ENCODE data around the gene OXLD1.

OXLD1 gene

DNA sequence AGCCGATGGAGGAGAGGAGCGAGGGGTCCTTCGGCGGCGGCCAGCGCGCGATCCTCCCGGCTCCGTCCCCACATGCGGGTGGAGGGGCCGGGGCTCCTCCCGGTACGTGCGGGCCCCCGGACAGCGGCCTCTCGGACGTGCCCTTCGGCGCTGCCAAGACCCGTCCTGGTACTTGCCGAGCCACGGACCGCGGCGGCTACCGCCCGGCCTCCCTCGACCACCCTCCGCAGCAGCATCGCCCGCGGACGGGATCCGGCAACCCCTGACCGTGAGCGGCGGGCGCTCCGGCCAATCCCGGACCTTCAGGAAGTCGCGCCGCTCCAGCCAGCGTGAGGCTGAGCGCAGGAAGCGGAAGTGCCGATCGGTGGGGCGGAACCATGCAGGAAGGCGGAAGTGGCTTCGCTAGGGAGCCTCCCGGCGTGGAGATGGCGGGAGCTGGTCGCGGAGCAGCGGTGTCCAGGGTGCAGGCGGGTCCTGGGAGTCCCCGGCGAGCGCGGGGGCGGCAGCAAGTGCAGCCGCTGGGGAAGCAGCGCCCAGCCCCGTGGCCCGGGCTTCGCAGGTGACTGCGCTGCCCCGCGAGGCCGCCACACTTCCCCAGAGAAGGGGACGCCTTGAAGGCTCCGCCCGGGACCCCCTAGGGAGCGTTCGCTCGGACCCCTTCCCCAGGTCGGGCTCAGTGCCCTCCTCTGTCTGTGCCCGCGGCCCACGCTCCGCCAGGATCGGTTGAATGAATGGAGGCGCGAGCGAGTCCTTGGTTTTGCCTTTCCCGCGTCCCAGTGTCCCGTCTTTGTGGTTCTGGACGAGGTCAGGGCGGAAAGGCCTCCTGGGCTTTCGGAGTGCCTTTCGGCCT, at the start of gene OXLD1, which contains the start of gene CCDC137:
TSS of gene OXLD1 (minus strand) at position 264 of the 850 bp plus-strand sequence. CDS start at position 236, 28 bp downstream.
TSS of gene CCDC137 (plus strand) at position 396 of the 850 bp plus-strand sequence. CDS start at position 426, 30 bp downstream.
- peak; percentile 87 for DNase-seq

DNA sequence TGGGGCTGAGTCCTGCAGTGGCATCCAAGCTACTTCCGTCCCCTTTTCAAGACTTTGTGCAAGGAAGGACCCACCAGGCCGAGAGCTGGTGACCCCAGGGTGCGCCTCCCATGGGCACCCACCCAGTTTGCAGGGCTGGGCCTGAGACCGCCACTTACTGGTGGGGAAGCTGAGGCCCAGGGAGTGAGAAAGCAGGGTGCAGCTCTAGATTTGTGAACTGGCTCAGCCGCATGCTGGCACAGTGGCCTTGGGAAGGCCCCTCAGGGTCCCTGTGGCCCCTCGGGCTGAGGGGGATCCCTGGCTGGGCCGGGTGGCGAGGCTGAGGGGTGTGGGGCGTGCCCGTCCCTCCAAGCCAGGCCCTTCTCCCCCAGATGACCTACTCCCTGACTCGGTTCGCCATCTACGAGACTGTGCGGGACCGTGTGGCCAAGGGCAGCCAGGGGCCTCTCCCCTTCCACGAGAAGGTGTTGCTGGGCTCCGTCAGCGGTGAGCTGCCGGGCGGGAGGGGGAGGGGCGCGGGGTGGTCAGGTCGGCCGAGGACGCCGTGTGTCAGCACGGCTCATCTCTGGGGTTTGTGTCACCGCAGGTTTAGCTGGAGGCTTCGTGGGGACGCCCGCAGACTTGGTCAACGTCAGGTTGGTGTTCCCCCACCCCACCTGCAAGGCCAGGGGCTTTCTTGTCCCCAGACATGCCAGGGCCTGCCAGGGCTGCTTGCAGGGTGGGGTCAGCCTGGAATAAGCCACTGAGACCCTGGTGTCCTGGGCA, 48.9 kb upstream of the OXLD1 start:
- no peak for DNase-seq

DNA sequence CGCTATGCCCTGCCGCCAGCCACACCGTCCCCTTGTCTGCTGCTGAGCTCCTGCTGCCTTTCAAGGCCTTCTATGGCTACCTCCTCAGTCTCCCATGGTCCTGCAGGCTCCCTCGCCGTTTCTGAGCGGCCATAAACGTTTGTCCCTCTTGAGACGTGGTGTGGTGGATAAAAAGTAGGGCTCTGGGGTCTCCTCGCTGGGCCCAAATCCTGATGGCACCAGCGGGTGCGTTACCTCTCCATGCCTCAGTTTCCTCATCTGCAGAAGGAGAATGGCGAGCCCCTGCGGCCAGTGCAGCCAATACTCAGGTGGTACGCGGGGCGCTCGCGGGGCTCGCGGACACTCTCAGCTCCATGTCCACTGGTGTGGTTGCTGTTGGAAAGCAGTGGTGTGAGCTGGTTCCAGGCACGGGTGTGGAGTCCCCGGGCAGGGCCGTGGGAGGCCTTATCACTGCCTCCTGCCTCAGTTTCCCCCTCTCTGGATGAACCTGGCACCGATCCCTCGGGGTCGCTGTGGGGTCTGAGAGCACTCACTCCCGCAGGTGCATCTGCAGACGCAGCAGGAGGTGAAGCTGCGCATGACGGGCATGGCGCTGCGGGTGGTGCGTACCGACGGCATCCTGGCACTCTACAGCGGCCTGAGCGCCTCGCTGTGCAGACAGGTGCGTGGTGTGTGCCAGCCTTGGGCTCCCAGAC, 48.2 kb upstream of the OXLD1 start:
- no peak for DNase-seq

DNA sequence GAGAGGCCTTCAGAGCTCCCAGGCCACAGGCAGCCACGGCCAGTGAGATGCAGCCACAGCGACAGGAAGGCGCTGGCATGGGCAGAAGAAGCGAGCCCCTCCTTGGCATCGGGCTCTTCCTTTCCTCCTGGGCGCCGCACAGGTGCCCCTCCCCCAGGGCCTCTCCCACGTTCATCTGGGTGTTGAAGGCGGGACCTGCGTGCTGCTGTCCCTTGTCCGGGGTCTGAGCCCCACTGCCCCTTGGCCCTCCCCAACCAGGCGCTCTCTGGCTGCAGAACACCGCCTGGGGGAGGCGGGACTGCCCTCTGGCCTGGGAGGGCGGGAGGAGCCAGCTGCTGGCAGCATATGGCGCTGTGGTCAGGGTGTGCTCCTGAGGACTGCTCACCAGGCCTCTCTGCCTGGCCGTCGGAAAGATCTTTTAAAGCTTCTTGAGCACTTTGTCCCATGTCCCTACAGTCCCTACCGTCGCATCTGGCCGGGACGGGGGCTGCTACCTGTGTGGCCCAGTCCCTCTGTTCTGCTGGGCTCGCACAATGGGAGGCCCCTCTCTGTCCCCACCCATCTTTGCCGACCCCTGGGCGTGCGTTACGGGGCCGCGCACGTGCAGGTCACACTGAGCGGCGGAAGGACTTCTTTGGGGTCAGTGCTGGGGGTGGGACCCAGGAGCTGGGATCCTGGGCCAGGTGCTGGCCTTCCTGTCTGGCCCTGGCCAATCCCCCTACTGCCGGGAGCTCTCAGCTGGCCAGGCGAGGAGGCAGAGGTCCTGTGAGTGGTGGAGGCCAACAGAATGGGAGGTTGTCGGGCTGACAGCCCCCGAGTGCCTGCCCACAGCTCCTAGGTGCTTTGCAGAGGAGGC, 47.4 kb upstream of the OXLD1 start:
- DNase-seq = no peak

DNA sequence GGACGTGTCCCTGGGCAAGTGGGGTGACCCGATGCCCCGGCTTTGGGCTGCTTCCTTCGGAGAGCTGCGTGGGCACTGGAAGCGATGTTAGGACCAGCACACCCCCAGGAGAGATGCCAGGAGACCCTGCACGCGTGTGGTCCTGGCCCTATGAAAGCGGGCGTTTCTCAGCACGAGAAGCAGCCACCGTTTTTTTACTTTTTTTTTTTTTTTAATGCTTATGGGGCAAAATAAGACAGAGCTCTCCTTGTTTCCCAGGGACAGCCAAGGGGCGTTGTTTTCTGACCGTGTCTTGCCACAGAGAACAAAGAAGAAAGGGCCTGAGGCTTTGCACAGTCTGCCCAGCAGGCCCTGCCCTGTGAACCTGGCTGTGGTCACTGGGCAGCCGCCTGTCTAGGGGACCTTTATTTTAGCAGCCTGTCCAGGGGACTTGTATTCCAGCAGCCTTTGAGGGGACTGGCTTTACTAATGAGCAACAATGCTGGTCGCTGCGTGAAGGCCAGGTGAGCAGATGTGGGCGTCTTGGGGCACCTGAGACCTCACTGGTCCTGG, 46.7 kb upstream of the OXLD1 start:
- no peak for DNase-seq

DNA sequence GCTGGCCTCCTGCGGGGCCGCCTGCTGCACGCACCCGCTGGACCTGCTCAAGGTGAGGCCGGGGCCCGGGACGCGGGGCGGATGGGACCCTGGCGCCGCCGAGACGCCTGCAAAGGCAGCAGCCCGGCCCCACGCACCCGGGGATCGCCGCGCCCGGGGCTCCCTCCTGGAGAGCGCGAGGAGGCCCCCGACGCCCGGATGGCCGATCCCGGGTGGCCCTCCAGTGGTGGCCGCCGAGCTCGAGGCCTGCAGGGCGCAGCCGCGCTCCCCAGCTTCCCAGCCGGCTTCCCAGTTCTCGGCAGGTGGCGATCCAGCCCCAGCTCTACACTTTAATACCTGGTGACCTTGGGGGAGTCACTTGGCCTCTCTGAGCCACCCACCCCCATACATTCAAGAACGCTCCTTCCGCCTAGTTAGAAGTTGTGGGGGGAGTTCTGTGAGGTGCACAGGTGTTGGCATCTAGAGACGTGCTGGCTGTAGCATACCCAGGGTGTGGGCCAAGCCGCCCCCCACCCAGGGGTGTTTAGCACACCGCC, 46.1 kb upstream of the OXLD1 start:
- peak; percentile 6 for DNase-seq

DNA sequence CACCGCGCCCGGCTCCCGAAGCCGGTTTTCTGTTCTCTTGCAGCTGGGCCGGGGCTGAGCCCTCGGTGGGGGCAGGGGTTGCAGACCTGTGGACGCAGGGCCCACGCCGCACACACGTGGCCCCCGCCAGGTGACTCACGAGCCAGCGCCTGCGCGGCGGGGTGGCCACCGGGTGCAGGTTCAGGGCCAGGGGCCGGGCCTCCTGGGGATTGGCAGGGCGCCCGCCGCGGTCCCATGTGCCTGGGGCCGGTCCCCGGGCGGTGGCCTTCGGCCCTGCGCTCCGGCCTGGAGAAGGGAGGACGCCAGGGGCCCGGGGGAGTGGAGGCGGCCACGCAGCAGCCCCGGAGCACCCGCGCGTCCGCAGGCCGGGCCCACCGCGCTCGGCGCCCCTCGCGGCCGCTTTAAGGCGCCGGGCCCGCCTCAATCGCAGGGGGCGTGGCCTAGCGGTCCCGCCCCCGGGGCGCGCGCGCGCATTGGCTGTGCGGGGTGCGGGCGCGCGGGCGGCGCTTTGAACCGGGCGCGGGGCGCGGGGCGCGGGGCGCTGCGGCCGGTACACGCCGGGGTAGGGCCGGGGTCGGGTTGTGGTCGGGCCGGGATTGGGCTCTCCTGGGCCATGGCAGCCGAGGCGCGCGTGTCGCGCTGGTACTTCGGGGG, 45.5 kb upstream of the OXLD1 start, which contains the start of gene SLC25A10:
TSS of gene SLC25A10 (plus strand) at position 471 of the 654 bp plus-strand sequence. CDS start at position 614, 143 bp downstream.
- DNase-seq = peak; percentile 74

DNA sequence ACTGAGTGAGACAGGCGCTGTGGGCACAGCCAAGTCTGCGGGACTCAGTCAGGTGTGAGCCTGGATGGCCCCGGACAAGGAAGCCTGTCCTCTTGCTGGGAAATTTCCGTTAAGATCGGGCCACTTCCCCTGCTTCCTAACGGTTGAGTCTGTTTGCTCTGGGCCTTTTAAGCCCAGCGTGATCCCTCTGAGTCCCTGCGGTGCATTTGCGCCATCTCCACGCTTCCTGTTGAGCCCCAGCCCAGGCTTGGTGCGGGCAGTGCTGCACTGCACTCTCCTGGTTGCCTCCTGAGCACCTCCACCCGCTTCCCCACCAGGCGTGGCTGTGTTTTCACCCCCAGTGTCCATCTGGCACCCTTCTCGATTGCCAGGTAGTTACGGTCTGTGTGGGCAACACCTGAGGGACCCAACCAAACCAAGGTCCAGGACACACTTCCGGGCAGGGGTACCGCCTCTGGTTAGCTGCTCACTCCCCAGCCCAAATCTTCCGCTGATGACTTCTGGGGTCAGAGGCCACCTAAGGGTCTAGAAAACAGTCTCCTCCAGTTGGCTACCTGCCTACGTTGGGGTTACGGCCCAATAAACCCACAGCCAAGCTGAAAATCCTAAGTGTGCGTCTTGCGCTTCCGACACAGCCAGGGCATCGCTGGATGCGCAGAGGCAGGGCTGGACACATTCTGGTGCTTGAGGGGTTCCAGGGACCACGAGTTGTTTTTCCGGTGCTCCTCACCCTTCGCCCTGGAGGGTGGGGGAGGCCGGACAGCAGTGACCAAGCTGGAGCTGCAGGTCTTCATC, 44.3 kb upstream of the OXLD1 start:
- no peak for DNase-seq

DNA sequence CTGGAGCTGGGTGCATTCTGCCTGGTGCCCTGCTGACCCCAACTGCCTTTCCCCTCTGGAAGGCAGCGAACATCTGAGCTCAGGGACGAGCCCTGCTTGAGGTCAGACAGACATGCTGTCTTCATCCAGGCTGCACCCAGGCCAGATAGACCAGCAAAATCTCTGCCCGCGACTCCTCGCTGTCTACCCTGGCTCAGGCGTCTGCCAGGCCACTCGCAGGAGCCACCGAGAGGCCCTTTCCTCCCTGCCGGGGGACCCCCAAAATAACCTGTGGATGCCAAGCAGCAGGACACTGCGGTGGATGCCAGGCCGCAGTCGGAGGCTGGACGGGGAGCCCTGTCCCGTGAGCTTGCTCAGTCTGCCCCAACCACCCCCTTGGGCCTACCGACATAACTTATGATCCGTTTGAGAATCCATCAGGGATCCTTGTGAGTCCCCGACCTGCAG, 42.4 kb upstream of the OXLD1 start:
- no peak for DNase-seq

DNA sequence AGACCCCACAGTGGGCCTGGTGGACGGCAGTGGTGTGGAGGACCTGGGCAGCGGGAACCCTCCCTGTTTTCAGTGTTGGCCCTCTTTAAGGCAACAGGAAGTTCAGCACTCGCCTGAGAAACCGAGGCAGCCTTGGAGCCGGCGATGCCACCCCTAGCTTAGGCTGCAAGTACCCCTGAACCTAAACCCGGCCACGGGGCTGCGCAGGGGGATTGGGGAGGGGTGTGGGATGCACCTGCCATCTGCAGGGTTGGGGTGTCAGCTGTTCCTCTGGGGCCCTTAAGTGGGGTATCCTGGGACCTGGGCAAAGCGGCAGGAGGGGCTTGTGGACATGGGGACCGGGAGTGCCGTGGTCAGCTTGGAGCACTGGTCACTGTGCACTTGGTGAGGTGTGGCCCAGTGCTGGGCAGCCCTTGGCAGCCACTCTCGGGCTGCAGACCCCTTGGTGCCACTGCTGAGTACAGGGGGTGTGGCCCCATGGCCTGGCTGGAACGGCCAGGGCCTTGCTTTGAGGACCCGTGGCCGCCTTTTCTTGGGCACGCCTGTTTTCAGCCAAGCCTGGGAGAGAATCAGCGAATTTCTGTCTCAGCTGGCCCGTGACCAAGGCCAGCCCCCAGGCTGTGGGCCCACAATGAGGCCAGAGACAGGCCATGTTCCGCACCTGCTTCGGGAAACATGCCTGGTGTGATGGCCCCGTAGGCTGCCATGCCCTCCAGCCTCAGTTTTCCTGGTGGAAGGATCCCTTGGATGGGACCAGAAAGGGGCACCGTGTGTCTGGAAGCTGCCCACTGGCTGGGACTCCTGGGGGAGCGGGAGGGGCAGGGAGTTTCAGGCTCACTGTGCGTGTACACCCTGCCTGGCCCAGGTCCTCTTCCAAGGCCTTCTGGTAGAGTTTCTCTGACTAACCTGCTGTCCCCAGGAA, 41.6 kb upstream of the OXLD1 start:
- no peak for DNase-seq

DNA sequence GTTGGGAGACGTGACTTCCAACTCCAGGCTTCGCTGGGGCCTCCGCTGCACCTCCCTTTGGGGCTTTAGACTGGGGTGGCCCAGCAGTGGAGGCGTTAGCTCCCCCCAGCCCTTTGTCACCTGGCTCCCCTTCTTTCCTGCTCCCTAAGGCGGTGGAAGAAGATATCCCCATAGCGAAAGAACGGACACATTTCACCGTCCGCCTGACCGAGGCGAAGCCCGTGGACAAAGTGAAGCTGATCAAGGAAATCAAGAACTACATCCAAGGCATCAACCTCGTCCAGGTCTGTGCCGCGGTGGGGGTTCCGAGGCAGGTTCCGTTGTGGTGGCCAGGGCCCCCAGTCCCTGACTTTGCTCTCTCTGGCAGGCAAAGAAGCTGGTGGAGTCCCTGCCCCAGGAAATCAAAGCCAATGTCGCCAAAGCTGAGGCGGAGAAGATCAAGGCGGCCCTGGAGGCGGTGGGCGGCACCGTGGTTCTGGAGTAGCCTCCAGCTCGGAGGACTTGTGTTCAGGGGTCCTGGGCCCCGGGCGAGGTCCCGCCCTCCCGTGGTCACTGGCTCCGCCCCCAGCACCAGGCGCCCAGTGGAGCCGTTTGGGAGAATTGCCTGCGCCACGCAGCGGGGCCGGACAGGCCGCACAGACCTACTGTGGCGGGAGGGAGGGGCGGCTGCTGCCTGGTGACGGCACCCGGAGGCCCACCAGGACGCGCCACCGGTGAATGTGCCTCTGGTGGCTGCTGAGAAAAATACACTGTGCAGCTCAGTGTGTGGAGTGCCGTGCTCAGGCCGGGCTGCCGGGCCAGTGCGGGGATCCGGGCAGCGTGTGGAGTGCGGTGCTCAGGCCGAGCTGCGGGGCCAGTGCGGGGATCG, 40.6 kb upstream of the OXLD1 start:
- no peak for DNase-seq

DNA sequence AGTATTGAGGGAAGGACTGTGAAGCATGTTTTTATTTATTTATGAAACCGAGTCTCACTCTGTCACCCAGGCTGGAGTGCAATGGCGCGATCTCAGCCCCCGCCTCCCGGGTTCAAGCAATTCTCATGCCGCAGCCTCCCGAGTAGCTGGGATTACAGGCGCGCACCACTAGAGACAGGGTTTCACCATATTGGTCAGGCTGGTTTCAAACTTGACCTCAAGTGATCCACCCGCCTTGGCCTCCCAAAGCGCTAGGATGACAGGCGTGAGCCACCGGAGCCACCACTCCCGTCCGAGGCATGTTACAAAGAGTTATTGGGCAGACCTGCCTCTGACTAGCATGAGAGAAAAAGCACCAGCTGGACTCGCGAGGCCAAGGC, 39.8 kb upstream of the OXLD1 start:
- DNase-seq = no peak

DNA sequence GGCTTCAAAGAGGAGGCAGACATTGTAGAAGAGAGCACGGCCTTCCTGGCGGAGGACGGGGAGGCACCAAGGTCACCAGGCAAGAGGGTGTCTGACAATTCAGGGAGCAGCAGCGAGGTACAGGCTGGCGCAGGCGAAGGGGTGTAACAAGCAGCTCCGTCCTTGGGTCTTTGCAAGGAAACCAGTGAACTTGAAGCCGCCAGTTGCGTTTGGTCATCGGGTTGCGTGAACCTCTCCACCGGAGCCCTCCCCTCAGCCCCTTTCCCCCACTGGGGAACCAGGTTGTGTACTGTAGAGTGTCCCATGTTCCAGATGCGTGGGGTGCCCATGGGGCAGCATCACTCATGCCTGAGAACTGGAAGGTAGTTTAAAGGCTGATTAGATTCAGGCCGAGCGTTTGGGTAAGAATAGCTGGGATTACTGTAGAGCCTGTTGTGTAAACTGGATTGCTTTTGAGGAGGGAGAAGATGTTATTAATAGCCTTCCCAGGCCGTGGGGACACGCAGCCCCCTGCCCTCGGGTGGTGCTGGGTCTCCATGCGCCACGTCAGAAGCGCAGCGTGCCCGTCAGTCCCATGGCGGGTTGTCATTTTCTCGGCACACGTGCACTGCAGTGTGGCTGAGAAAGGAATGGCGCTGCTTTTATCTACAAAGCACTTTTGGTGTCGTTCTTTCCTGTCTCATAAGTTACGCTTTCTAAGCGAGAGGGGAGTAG, 39.3 kb upstream of the OXLD1 start:
- DNase-seq = no peak

DNA sequence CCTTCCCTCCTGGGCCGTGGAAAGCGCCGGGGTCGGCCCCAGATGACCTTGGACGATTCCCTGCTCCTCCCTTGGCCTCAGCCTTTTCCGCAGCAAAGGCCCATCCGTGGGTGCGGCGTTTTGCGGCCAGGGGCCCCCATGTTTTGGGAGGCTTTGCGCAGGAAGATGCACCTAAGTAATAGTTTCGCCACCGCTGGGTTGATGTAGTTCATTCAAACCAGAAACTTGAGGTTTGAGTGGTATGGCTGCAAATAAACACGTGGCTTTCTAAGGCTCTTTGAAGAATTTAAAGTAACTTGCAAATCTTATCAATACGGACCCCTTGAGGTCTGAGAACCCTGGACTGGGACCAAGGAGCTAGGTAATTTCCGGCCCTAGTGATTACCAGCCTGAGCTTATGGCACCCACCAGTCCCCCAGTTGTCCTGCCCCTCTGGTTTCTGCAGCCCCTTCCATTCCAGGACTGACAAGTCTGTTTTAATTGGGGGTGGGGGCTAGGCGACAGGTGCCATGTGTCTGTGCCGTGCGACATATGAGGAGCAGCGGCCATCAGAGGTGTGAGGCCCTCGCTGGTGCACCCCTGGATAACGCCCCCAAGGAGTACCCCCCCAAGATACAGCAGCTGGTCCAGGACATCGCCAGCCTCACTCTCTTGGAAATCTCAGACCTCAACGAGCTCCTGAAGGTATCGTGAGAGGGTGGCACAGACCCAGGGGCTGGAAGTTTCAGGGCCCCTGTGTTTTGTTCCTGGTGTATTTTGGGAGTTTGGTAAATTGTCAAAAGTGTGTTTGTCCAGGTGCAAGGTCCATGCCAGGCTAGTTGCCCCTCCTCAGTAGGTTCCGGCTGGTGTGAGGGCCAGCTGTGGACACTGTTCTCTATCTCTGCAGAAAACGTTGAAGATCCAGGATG, 37.6 kb upstream of the OXLD1 start:
- DNase-seq = no peak

DNA sequence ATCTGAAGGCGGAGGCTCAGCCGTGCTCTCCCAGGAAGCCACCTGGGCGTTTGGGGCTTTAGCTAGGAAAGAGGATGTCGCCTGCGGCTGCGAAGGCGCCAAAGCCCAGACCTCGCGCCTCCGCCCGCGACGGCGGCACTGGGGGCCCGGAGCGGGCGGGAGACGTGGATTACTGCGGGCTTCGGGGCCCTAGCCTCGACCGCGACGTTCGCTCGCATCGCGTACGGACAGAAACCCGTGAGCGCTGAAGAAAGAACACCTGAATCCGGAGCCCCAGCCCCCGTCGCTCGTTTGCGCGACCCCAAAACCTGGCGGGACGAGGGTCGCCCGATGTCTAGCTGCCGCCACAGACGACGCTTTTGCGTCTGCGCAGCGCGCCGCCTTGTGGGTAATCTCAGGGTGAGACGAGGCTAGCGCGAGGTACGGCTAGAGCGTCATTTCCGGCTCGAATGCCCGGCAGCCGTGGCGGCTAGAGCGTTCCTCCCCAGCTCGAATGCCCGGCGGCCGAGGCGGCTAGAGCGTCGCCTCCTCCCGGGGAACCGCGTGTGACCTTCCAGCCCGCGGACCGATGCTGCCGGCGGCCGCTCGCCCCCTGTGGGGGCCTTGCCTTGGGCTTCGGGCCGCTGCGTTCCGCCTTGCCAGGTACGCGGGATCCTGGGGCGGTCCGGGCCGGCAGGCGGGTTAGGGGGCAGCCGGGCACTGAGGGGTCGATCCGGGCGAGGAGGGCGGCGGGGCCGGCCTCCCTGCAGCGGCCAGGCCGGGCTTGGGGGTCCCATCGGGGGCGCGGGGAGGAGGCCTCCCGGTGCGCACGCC, 36.7 kb upstream of the OXLD1 start, which contains the start of gene MRPL12:
TSS of gene MRPL12 (plus strand) at position 434 of the 813 bp plus-strand sequence. CDS start at position 569, 135 bp downstream.
- DNase-seq = peak; percentile 88
